GM12801 (cell line): ENCODE data around the gene MAP9.

ENCODE experiments used
- TF ChIP-seq, protein P1 (sequence below): IDR thresholded peaks from one replicate; pipeline ENCODE4 v1.5.1; 2011; ENCODE audit warnings: control low read depth; ENCODE audit not compliant: insufficient read length; ENCODE audit errors: extremely low read depth

The MAP9 gene

GRCh38 chr4:155376387-155377268 lies at the start of gene MAP9:
Gene MAP9, minus strand, starts transcription at chr4:155376965. Its CDS starts 1,115 bp downstream, at chr4:155375850.
- TF ChIP-seq, protein P1, sequence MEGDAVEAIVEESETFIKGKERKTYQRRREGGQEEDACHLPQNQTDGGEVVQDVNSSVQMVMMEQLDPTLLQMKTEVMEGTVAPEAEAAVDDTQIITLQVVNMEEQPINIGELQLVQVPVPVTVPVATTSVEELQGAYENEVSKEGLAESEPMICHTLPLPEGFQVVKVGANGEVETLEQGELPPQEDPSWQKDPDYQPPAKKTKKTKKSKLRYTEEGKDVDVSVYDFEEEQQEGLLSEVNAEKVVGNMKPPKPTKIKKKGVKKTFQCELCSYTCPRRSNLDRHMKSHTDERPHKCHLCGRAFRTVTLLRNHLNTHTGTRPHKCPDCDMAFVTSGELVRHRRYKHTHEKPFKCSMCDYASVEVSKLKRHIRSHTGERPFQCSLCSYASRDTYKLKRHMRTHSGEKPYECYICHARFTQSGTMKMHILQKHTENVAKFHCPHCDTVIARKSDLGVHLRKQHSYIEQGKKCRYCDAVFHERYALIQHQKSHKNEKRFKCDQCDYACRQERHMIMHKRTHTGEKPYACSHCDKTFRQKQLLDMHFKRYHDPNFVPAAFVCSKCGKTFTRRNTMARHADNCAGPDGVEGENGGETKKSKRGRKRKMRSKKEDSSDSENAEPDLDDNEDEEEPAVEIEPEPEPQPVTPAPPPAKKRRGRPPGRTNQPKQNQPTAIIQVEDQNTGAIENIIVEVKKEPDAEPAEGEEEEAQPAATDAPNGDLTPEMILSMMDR = no peak

GRCh38 chr4:155423671-155424070 lies 46.9 kb upstream of the MAP9 start:
- TF ChIP-seq, protein P1 = no peak

GRCh38 chr4:155419266-155419665 lies 42.5 kb upstream of the MAP9 start:
- TF ChIP-seq, protein P1 = no peak

DNA sequence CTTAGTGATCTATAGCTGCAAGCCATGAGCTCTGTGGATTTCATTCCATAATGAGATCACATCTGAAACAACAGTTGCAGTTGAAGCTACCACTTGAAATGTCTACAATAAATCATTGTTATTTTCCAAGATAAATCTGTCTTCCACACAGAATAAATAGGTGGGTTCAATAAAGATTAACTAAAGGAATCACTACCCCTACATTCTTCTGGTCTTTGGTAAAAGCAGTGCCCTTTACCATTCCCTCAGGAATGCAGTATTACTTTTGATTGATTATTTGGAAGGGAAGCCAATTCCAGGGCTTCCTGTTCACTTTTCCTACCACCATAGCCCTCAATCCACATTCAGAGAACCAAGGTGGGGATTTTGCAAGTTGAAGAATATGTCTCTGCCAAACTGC lies 38.9 kb upstream of the MAP9 start:
- TF ChIP-seq, protein P1 = no peak

GRCh38 chr4:155413451-155413850 lies 36.7 kb upstream of the MAP9 start:
- TF ChIP-seq, protein P1 = no peak

DNA sequence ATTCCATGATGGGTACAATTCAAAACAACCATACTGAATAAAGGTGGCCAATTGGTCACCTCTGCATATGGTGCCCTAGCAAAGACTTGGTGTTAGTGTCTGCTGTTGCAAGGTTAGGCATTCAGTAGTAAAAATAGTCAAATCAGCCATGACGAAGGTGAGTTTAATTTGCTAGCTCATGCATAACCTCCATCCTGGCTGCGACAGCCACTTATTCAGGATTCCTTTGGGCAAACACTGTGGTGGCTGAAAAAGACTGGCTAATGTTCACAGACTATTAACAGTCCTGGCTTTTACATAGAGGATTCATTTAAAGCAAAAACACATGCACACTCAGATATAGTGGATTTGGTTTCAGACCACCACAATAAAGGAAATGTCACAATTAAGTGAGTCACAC lies 34.8 kb upstream of the MAP9 start:
- TF ChIP-seq, protein P1 = no peak

- TF ChIP-seq, protein P1 = no peak
Measured at GRCh38 chr4:155408796-155409195, 32.0 kb upstream of the MAP9 start.
